Activated naive CD4-positive, alpha-beta T cell treated with Interleukin-2 at 50 U/mL for 16 hours (primary cell): ENCODE data around the gene NUBP2.
"Not testable (repeated sequence)": the region's sequence is repeated elsewhere in the genome, so short reads cannot be mapped to it uniquely, and the experiment has no call there.

ENCODE experiments used
- DNase-seq: peaks from one replicate; pipeline ENCODE4 v3.0.0-alpha.2; 2020

NUBP2 gene

GRCh38 chr16:1787056-1787321 is 4.2 kb downstream of the NUBP2 start:
- DNase-seq = no peak

GRCh38 chr16:1787322-1788094 is 4.7 kb downstream of the NUBP2 start:
- DNase-seq = no peak

- DNase-seq = no peak
These were observed 5.4 kb downstream of the NUBP2 start for GRCh38 chr16:1788095-1788707.

- DNase-seq = no peak
These were observed 5.9 kb downstream of the NUBP2 start for GRCh38 chr16:1788708-1789100.

GRCh38 chr16:1789643-1790045 is 6.9 kb downstream of the NUBP2 start:
- no peak for DNase-seq

GRCh38 chr16:1790261-1790610 is 7.5 kb downstream of the NUBP2 start:
- no peak for DNase-seq

- DNase-seq = no peak
These were observed 8.0 kb downstream of the NUBP2 start for GRCh38 chr16:1790611-1791255.

- DNase-seq = no peak
These were observed 8.6 kb downstream of the NUBP2 start for GRCh38 chr16:1791256-1791942.

- DNase-seq = no peak
These were observed 9.4 kb downstream of the NUBP2 start for GRCh38 chr16:1791943-1792812.

- DNase-seq = no peak
These were observed 10.2 kb downstream of the NUBP2 start for GRCh38 chr16:1792836-1793577.

GRCh38 chr16:1793578-1794220 is 10.9 kb downstream of the NUBP2 start, which contains the start of gene IGFALS:
IGFALS (minus strand) TSS chr16:1793705; CDS start chr16:1793652, 53 bp downstream.
- DNase-seq = no peak

- DNase-seq = no peak
These were observed 11.6 kb downstream of the NUBP2 start for GRCh38 chr16:1794221-1794871.

GRCh38 chr16:1794908-1795666 is 12.3 kb downstream of the NUBP2 start:
- no peak for DNase-seq

GRCh38 chr16:1799263-1799662 is 16.5 kb downstream of the NUBP2 start:
- not testable (repeated sequence) for DNase-seq

- DNase-seq = no peak
These were observed 17.9 kb downstream of the NUBP2 start for GRCh38 chr16:1800701-1801100.

- no peak for DNase-seq
These were observed 24.9 kb downstream of the NUBP2 start for GRCh38 chr16:1807626-1808025.

- DNase-seq = no peak
These were observed 25.9 kb downstream of the NUBP2 start for GRCh38 chr16:1808691-1809090.

- DNase-seq = no peak
These were observed 26.6 kb downstream of the NUBP2 start for GRCh38 chr16:1809281-1809801.

GRCh38 chr16:1810106-1810505 is 27.3 kb downstream of the NUBP2 start:
- DNase-seq = no peak

GRCh38 chr16:1810536-1810935 is 27.8 kb downstream of the NUBP2 start:
- DNase-seq = no peak
